Temporal lobe (tissue), 2 donors: ENCODE data around the gene SELENOW. TPM values are rescaled to one million over a fixed set of nuclear protein-coding genes. Genes with fewer than 3 reads are reported as not detected.

ENCODE experiments used
- small RNA-seq: library from RNA; depleted of rRNA; stranded (forward); fragments of <200 nt; gene quantifications from one replicate; pipeline ENCODE3, GENCODE V24; 2014; ENCODE audit warnings: low replicate concordance
- total RNA-seq: library from RNA; depleted of rRNA; stranded (reverse); fragments of >200 nt; gene quantifications from one replicate; pipeline ENCODE4 v1.2.3, GENCODE V29; 2014

The SELENOW gene
- total RNA-seq, 1 donor from 2014 or later, result 215 TPM

Small RNAs within 50 kb of the gene (small RNA-seq; reads per million reads assigned to genes)
- gene AC008745.1 (not detected), gene SNORD23 (not detected)

Other genes with a start within 250 kb of the SELENOW start
- gene ZNF541, start 205.6 kb upstream of the SELENOW start, total RNA-seq, result under 0.01 TPM
- gene BICRA, start 169.6 kb upstream of the SELENOW start, total RNA-seq, result 3.7 TPM
- 2.0 TPM for gene EHD2, start 65.3 kb upstream of the SELENOW start, total RNA-seq
- gene NOP53, start 33.2 kb upstream of the SELENOW start, total RNA-seq, result 52.4 TPM
- gene TPRX1, start 25.8 kb downstream of the SELENOW start, total RNA-seq, result not detected
- gene CRX, start 43.2 kb downstream of the SELENOW start, total RNA-seq, result not detected
- gene TPRX2, start 80.5 kb downstream of the SELENOW start, total RNA-seq, result not detected
- gene SULT2A1, start 107.6 kb downstream of the SELENOW start, total RNA-seq, result not detected
- gene BSPH1, start 213.5 kb downstream of the SELENOW start, total RNA-seq, result not detected
- not detected for gene ELSPBP1, start 215.9 kb downstream of the SELENOW start, total RNA-seq